Chondrocyte (in vitro differentiated cells): ENCODE measurements around the gene PHKA1. TPM values are rescaled to one million over a fixed set of nuclear protein-coding genes. Genes with fewer than 3 reads are reported as not detected.

Experiments
- DNase-seq: peaks from one replicate; pipeline ENCODE4 v3.0.0; 2021; ENCODE audit warnings: mixed read lengths, low spot score
- H3K27ac Mint-ChIP-seq: one replicate; pipeline ENCODE4 v1.8.0; 2021; ENCODE audit warnings: mild to moderate bottlenecking, moderate library complexity, mixed read lengths; ENCODE audit not compliant: unreplicated experiment
- H3K27me3 Mint-ChIP-seq: 2 replicates; pipeline ENCODE4 v1.8.0; 2021; ENCODE audit warnings: low read depth, mixed read lengths
- H3K36me3 Mint-ChIP-seq: 2 replicates; pipeline ENCODE4 v1.8.0; 2021; ENCODE audit warnings: low read depth, mixed read lengths
- H3K4me1 Mint-ChIP-seq: 2 replicates; pipeline ENCODE4 v1.8.0; 2021; ENCODE audit warnings: low read depth, mild to moderate bottlenecking, mixed read lengths
- H3K4me3 Mint-ChIP-seq: one replicate; pipeline ENCODE4 v1.8.0; 2021; ENCODE audit warnings: mild to moderate bottlenecking, moderate library complexity, mixed read lengths; ENCODE audit not compliant: unreplicated experiment
- H3K9me3 Mint-ChIP-seq: 2 replicates; pipeline ENCODE4 v1.8.0; 2021; ENCODE audit warnings: low read depth, mixed read lengths
- CTCF ChIP-seq: fragments of 200-600 bp; sonication (generic); IDR thresholded peaks from 2 replicates; pipeline ENCODE4 v1.5.0; 2021; ENCODE audit warnings: antibody characterized with exemption, mild to moderate bottlenecking, moderate library complexity
- total RNA-seq: library from RNA; stranded (reverse); gene quantifications from 3 replicates; pipeline ENCODE4 v1.2.1, GENCODE V29; 2021

Gene PHKA1
- total RNA-seq, 1 donor from 2014 or later: 5.3 TPM

- Mint-ChIP-seq H3K27me3 (no peaks in the 10 kb centered on the region), H3K4me3 (no peak overlapping the region), H3K36me3 (no peaks in the 10 kb centered on the region), H3K27ac (no peak overlapping the region), H3K4me1 (no peaks in the 10 kb centered on the region), H3K9me3 (peaks cover 12% of the 10 kb centered on the region)
- TF ChIP-seq CTCF: no peak
- DNase-seq: no peak
Observed at GRCh38 chrX:72666451-72666850, 47.7 kb downstream of the PHKA1 start.

- Mint-ChIP-seq H3K27ac (no peak overlapping the region), H3K4me3 (no peak overlapping the region), H3K4me1 (no peaks in the 10 kb centered on the region), H3K36me3 (no peaks in the 10 kb centered on the region), H3K9me3 (peaks cover 16% of the 10 kb centered on the region), H3K27me3 (no peaks in the 10 kb centered on the region)
- TF ChIP-seq CTCF: no peak
- no peak for DNase-seq
Observed at GRCh38 chrX:72663737-72664136, 50.4 kb downstream of the PHKA1 start.

GRCh38 chrX:72662020-72662747 is 51.9 kb downstream of the PHKA1 start:
- TF ChIP-seq CTCF: no peak
- H3K36me3 Mint-ChIP-seq: no peaks in the 10 kb centered on the region
- no peaks in the 10 kb centered on the region for H3K4me1 Mint-ChIP-seq
- no peaks in the 10 kb centered on the region for H3K27me3 Mint-ChIP-seq
- no peak overlapping the region for H3K27ac Mint-ChIP-seq
- H3K4me3 Mint-ChIP-seq: no peak overlapping the region
- DNase-seq: no peak
- H3K9me3 Mint-ChIP-seq: peaks cover 16% of the 10 kb centered on the region

DNA sequence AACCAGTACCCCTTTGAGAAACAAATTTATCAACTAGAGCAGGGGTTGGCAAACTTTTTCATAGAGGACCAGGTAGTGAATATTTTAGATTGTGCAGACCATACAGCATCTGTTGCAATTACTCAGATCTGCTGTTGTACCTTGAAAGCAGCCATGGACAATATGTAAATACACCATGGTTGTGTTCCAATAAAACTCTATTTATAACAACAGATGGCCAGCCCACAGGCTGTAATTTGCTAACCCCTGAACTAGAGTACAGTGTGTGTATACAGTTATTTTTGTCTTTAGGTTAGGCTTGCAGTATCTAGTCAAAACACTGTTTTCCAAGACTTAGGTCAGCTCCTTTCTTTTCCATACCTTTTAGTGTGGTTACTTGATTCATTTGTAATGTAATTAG is 54.4 kb downstream of the PHKA1 start:
- DNase-seq: no peak
- Mint-ChIP-seq H3K27ac (no peak overlapping the region), H3K27me3 (no peaks in the 10 kb centered on the region), H3K4me3 (no peak overlapping the region), H3K4me1 (no peaks in the 10 kb centered on the region), H3K9me3 (peaks cover 19% of the 10 kb centered on the region), H3K36me3 (no peaks in the 10 kb centered on the region)
- TF ChIP-seq CTCF: no peak

GRCh38 chrX:72652082-72652481 is 62.0 kb downstream of the PHKA1 start:
- no peak for DNase-seq
- peaks cover 1% of the 10 kb centered on the region for H3K36me3 Mint-ChIP-seq
- peaks cover 3% of the 10 kb centered on the region for H3K9me3 Mint-ChIP-seq
- no peaks in the 10 kb centered on the region for H3K4me1 Mint-ChIP-seq
- no peak overlapping the region for H3K27ac Mint-ChIP-seq
- H3K27me3 Mint-ChIP-seq: no peaks in the 10 kb centered on the region
- TF ChIP-seq CTCF: no peak
- no peak overlapping the region for H3K4me3 Mint-ChIP-seq
